ENCODE data around the gene BSX.

The BSX gene

GRCh38 chr11:122954455-122954854, 27.2 kb downstream of the BSX start:
- DNase-seq, result no peak

- DNase-seq, result no peak
Measured at GRCh38 chr11:122951211-122951610, 30.4 kb downstream of the BSX start.

- DNase-seq, result no peak
Measured at GRCh38 chr11:122938557-122938956, 43.1 kb downstream of the BSX start.

- peak; percentile 40 for DNase-seq
Measured at GRCh38 chr11:122937983-122938382, 43.7 kb downstream of the BSX start.

GRCh38 chr11:122933416-122933815, 48.2 kb downstream of the BSX start:
- DNase-seq, result no peak

- no peak for DNase-seq
Measured at GRCh38 chr11:122931510-122931909, 50.1 kb downstream of the BSX start.

Data from OCI-M1 (cell line).